Measurements from ENCODE around the gene COQ5. TPM values are rescaled to one million over a fixed set of nuclear protein-coding genes. Genes with fewer than 3 reads are reported as not detected.
"Not testable (repeated sequence)": the region's sequence is repeated elsewhere in the genome, so short reads cannot be mapped to it uniquely, and the experiment has no call there.

The COQ5 gene
- total RNA-seq, 3 donors from 2014 or later (not counting 1 experiment from before 2014, with no cell fraction given), result 11.4 to 17.1 (median 14.6) TPM

GRCh38 chr12:120522568-120522967 is 6.4 kb downstream of the COQ5 start:
- Mint-ChIP-seq H3K4me1 (peaks cover 0 to 5% of the 10 kb centered on the region in 2 donors), H3K27ac (no peak overlapping the region), H3K27me3 (ENCODE audit: low read depth in 2 of 2) (no peaks in the 10 kb centered on the region), H3K9me3 (no peaks in the 10 kb centered on the region), H3K36me3 (no peaks in the 10 kb centered on the region), H3K4me3 (no peak overlapping the region)
- no peak for ATAC-seq
- Histone ChIP-seq H3K36me3 (ENCODE audit: control insufficient read depth, insufficient read depth, low read length) (peaks cover 5% of the 10 kb centered on the region), H3K27ac (ENCODE audit: low read length) (no peak overlapping the region), H3K9me3 (ENCODE audit: control insufficient read depth, insufficient read depth, low read length) (no peaks in the 10 kb centered on the region), H3K4me1 (ENCODE audit: control insufficient read depth, insufficient read depth, low read length) (no peaks in the 10 kb centered on the region), H3K27me3 (ENCODE audit: control insufficient read depth, insufficient read depth, low read length) (no peaks in the 10 kb centered on the region), H3K4me3 (ENCODE audit: low read length) (no peak overlapping the region)
- intact Hi-C loops (cut with micrococcal nuclease), result no loop called here
- DNase-seq, result no peak
- 93% methylated on average over 9 of the region's 9 CpGs for WGBS (ENCODE audit: insufficient coverage)
- no peak for TF ChIP-seq CTCF (IDR thresholded peaks at IDR 0.05)

GRCh38 chr12:120519324-120519723 is 9.6 kb downstream of the COQ5 start:
- DNase-seq; H3K9me3 ChIP-seq (ENCODE audit: control insufficient read depth, insufficient read depth, low read length); H3K27me3 ChIP-seq (ENCODE audit: control insufficient read depth, insufficient read depth, low read length); H3K4me1 Mint-ChIP-seq; H3K36me3 Mint-ChIP-seq; ATAC-seq; H3K27ac Mint-ChIP-seq; intact Hi-C loops (cut with micrococcal nuclease); H3K9me3 Mint-ChIP-seq; H3K4me3 Mint-ChIP-seq; H3K27me3 Mint-ChIP-seq (ENCODE audit: low read depth in 2 of 2); H3K4me3 ChIP-seq (ENCODE audit: low read length); H3K4me1 ChIP-seq (ENCODE audit: control insufficient read depth, insufficient read depth, low read length); H3K27ac ChIP-seq (ENCODE audit: low read length): not testable (repeated sequence)
- H3K36me3 ChIP-seq (ENCODE audit: control insufficient read depth, insufficient read depth, low read length), result peaks cover 18% of the 10 kb centered on the region
- 100% methylated on average over 8 of the region's 8 CpGs for WGBS (ENCODE audit: insufficient coverage)

GRCh38 chr12:120515496-120515895 is 13.5 kb downstream of the COQ5 start:
- peaks cover 14% of the 10 kb centered on the region for H3K36me3 ChIP-seq (ENCODE audit: control insufficient read depth, insufficient read depth, low read length)
- H3K4me3 ChIP-seq (ENCODE audit: low read length), result no peak overlapping the region
- Mint-ChIP-seq H3K4me3 (no peak overlapping the region), H3K27me3 (ENCODE audit: low read depth in 2 of 2) (no peaks in the 10 kb centered on the region), H3K36me3 (no peaks in the 10 kb centered on the region), H3K9me3 (no peaks in the 10 kb centered on the region), H3K27ac (no peak overlapping the region), H3K4me1 (peaks cover 0 to 5% of the 10 kb centered on the region in 2 donors)
- no peak for DNase-seq
- H3K27me3 ChIP-seq (ENCODE audit: control insufficient read depth, insufficient read depth, low read length), result no peaks in the 10 kb centered on the region
- no peak overlapping the region for H3K27ac ChIP-seq (ENCODE audit: low read length)
- TF ChIP-seq CTCF (IDR thresholded peaks at IDR 0.05), result no peak
- no peaks in the 10 kb centered on the region for H3K4me1 ChIP-seq (ENCODE audit: control insufficient read depth, insufficient read depth, low read length)
- ATAC-seq, result no peak
- WGBS (ENCODE audit: insufficient coverage), result 98% methylated on average over 2 of the region's 2 CpGs
- H3K9me3 ChIP-seq (ENCODE audit: control insufficient read depth, insufficient read depth, low read length), result no peaks in the 10 kb centered on the region
- intact Hi-C loops (cut with micrococcal nuclease), result no loop called here

GRCh38 chr12:120514002-120514401 is 15.0 kb downstream of the COQ5 start:
- Histone ChIP-seq H3K27me3 (ENCODE audit: control insufficient read depth, insufficient read depth, low read length) (no peaks in the 10 kb centered on the region), H3K4me3 (ENCODE audit: low read length) (no peak overlapping the region), H3K36me3 (ENCODE audit: control insufficient read depth, insufficient read depth, low read length) (peaks cover 18% of the 10 kb centered on the region), H3K27ac (ENCODE audit: low read length) (no peak overlapping the region), H3K9me3 (ENCODE audit: control insufficient read depth, insufficient read depth, low read length) (no peaks in the 10 kb centered on the region), H3K4me1 (ENCODE audit: control insufficient read depth, insufficient read depth, low read length) (no peaks in the 10 kb centered on the region)
- no peak overlapping the region for H3K4me3 Mint-ChIP-seq
- no peaks in the 10 kb centered on the region for H3K36me3 Mint-ChIP-seq
- TF ChIP-seq CTCF (IDR thresholded peaks at IDR 0.05), result no peak
- WGBS (ENCODE audit: insufficient coverage), result over 99% methylated on average over 7 of the region's 7 CpGs
- no peak for DNase-seq
- intact Hi-C loops (cut with micrococcal nuclease), result no loop called here
- H3K27ac Mint-ChIP-seq, result no peak overlapping the region
- ATAC-seq, result no peak
- no peaks in the 10 kb centered on the region for H3K9me3 Mint-ChIP-seq
- H3K27me3 Mint-ChIP-seq (ENCODE audit: low read depth in 2 of 2), result no peaks in the 10 kb centered on the region
- H3K4me1 Mint-ChIP-seq, result peaks cover 0 to 5% of the 10 kb centered on the region in 2 donors

All from natural killer cell (primary cell).